GM19238 (cell line): ENCODE data around the gene MRPL41.
"Not testable (repeated sequence)": the region's sequence is repeated elsewhere in the genome, so short reads cannot be mapped to it uniquely, and the experiment has no call there.

Experiments used
- DNase-seq: peaks from one replicate; pipeline ENCODE4 v3.0.0; 2011; ENCODE audit warnings: low spot score; ENCODE audit not compliant: insufficient read length

MRPL41 gene

DNA sequence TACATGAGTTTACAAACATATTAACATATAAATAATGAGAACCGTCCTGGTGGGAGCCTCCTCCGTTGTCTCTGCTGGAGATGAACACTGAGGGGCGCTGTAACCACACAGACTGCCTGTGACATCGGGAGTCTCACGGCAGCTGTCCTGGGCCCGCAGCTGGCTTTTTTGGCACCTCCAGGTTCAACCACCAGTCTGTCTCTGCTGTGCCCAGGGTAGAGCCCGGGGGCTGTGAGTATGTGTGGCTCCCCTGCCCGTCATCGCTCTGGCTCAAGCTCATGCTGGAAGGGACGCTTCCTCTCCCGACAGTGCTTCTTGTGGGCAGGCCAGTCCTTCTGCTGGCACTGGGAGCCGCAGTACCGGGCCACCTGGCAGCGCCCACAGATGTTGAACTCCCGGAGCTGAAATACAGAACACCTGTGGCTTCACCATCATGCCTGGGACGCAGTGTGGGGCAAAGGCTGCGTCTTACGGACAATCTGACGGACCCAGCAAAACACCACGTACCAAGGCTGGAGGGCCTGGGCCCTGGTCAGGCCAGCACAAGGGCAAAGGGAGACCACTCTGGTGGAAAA lies 30.7 kb downstream of the MRPL41 start:
- DNase-seq: no peak

- no peak for DNase-seq
These were observed 31.7 kb downstream of the MRPL41 start for GRCh38 chr9:137583347-137583746.

GRCh38 chr9:137583957-137584356 lies 32.3 kb downstream of the MRPL41 start:
- DNase-seq: no peak

DNA sequence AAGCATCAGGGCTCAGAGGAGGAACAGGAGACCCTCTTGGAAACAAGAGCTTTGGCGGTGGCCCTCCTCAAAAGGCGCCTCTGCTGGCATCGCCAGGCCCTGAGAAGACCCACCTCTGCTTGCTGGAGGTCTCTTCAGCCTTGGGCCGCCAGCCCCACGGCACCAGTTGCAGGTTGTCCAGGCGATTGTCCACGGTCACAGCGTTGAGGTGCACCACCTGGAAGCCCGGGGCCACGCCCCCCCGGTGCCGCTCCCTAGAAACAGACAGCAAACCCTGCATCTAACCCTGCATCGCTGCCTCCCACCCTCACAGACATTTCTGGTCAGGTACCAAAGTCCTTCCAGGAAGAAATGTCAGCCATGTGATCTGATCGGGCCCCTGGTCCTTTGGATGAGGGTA lies 35.2 kb downstream of the MRPL41 start:
- DNase-seq: no peak

DNA sequence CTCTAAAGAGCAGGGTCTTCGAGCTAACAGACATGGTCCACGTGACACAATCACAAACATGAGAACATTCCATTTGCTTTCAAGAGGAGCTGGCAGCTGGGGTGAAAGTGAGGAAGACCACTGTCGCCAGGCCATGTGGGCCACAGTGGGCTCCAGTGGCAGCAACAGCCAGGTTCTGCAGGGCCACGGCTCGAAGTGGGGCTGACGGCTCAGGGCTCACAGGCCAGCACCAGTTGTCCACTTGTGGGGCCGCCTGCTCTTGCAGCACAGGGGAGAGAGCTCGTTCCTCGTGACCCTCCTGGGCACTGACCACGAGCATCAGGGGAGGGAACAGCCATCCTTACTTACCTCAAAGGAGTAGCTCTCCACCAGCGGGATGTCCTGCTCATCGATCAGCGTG lies 36.6 kb downstream of the MRPL41 start:
- DNase-seq: no peak

GRCh38 chr9:137588891-137589290 lies 37.2 kb downstream of the MRPL41 start:
- no peak for DNase-seq

DNA sequence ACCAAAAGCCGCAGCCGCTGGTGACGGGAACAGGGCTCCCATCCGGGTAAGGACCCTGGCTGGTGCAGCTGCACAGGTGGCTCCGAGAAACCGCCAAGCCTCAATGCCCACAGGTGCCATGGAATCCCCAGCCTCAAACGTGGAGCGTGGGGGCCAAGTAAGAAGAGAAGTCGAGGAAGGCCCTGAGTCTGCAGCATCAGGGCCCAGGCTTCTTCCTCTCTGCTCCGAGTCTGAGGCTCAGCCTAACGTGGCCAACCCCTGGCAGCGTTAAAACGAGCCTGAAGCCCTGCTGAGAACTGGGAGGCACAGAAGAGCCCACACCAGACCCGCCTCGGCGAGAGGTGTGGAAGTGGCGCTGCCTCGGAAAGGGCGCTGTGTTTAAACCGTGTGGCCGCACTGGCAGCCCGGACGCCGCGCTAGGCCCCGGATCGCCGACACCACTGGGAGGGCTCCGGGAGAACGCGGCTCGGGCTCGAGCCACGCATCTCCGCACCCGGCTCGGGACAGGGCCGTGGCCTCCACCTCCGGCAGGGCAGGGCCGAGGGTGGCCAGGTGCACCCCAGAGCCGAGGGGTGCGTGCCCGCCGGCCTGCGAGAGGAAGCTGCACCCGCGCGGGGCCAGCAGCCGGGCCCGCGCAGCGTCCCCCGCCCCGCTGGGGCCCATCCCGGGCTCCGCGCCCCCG lies 37.9 kb downstream of the MRPL41 start:
- DNase-seq: peak; percentile 39

GRCh38 chr9:137590123-137590468 lies 38.4 kb downstream of the MRPL41 start:
- no peak for DNase-seq

GRCh38 chr9:137590469-137591383 lies 39.0 kb downstream of the MRPL41 start, which contains the start of gene ZMYND19:
Gene ZMYND19, minus strand, starts transcription at chr9:137590512. Its CDS starts 249 bp downstream, at chr9:137590263.
- DNase-seq: peak; percentile 100

DNA sequence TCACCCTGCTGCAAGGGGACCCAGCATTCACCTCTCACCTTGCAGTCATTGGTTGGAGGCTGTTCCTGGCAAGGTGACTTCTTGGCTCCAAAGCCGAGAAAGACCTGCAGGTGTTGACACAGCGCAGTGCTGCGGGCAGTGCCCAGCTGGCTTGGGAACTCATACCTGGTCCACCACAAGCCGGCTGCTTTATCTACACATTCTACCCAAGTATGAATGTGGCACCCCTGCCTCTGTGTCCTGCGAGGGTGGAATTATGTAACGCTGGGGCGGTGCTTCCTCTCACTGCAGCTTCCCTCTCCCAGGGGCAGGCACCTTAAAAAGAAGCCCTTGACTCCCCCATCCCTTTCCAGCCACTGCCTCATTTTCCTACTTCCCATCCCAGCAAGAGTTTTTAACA lies 41.1 kb downstream of the MRPL41 start:
- DNase-seq: no peak

GRCh38 chr9:137593176-137593575 lies 41.5 kb downstream of the MRPL41 start:
- DNase-seq: no peak

DNA sequence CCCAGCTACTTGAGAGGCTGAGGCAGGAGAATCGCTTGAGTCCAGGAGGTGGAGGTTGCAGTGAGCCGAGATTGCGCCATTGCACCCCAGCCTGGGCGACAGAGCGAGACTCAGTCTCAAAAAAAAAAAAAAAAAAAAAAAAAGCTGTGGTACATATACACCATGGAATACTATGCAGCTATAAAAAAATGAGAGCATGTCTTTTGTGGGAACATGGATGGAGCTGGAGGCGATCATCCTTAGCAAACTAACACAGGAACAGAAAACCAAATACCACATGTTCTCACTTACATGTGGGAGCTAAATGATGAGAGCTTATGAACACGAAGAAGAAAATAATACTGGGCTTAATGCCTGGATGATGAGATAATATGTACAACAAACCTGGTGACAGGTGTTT lies 44.9 kb downstream of the MRPL41 start:
- not testable (repeated sequence) for DNase-seq

GRCh38 chr9:137598943-137599342 lies 47.3 kb downstream of the MRPL41 start:
- no peak for DNase-seq
